Activated CD8-positive, alpha-beta memory T cell treated with anti-CD3 and anti-CD28 coated beads, Interleukin-2, amount 50 U/mL, for 48 hours (primary cell): ENCODE measurements around the gene KIF1A.
"Not testable (repeated sequence)": the region's sequence is repeated elsewhere in the genome, so short reads cannot be mapped to it uniquely, and the experiment has no call there.

ENCODE experiments used
- DNase-seq: peaks from one replicate; pipeline ENCODE4 v3.0.0-alpha.2; 2020

KIF1A gene

DNA sequence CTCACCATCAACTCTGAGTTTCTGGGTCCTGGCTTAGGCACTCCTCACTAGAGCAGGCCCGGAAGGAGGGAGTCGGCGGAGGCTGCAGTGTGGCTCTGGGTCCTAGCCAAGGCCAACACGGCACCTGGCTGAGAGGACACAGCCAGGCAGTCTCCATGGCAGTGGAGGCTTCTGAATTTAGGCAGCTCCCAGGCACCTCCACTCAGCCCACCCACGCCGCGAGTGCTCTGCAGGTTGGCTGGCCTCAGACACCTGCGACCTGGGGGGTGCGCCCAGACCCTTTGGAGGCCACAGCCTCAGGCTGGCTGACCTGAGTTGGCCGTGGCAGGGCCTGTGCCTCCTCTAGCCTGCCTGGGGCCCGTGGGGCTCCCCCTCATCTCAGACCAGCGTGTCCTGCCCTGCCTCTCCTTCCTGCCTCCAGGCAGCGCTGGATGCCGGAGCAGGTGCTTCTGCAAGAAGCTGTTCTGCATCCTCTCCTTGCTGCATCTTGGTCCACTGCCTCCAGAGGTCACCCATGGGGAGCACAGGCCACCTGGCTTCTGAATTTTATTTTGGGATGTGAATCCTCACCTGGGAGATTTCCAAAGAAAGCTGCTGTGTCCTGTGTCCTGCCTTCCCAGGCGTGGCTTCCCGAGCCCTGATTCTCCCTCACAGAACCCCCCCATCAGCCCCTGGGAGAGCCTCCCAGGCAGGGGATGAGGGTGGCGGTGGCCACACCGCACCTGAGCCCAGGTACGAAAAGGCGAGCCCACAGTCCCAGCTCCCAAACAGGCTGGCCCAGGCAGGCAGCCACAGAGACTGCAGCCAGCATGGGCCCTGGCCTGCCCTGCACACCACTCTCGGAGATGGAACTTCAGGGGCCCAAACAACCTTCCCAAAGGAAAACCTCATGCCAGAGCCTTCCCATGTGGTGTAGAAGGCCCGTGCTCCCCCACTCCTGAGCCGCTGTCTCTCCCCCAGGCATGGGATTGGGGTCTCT lies 105.0 kb downstream of the KIF1A start:
- DNase-seq: no peak

DNA sequence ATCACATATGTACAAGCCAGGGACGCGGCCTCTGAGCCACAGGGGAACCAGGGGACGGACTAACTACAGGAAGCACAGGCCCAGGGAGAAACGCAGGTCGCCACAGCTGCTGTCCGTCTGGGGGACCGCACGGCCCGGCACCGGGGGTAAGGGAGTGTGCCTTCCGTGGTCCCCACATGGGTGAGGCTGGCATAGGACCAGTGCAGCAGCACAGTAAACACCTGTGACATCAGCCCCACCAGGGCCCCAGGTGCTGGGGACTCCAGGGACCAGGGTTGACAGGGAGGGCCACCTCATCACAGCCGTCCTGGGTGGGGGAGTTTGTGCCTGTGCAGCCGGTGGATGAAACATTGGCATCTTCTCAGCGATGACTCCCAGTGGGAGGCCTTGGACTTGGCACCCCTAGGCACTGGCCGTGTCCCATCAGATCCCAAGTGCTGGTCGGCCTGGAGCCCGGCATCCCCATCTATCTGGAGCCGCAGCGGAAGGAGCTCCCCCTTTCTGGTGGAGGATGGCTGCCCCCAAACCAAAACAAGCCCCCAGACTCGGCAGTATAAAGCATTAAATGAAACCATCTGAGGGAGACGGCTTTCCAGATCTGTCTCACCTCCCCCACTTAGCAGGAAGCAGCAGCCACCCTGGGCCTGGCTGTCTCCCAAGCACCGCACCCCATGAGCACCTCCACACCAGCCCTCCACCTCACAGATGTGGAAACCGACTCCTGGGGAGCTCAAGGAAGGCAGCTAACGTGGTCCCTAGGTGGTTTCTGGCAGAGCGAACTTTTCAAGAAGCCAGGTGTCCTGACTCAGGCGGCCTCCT lies 105.9 kb downstream of the KIF1A start:
- DNase-seq: no peak

DNA sequence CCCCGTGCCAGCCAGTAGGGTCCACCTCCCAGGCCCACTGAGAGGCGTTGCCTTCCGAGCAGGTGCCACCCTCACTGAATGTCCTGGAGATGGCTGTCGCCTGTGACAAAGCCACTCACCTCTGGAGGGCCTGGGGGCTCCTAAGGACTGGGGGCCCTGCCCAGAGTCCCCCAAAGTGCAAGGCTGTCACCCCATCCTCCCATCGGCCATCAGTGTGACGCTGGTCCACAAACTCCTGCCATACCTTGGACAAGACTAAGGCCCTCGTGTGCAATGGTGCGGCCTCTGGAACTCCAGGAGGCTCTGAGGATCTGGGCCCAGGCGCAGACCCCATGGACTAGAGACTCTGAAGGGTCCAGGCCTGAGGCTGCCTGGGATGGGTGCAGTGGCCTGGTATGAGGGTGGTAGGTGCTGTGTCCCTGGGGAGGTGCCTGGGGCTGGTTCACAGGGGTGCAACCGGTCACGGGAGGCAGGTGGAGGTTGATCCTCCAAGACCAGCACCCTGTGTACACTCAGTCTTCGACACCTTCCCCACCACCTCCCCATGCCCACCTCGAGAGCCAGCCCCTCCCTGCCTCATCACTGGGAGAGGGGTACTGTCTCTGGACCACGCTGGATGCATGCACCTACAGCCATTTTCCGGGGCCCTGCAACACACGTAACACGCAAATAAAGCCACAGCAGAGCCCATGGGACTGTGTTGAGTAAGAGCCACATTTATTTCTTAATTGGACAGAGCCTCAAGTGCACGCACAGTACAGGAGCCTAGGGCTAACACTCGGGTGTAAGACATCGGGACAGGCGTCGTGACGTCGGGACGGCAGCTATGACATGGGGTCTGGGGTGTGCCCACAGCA lies 106.7 kb downstream of the KIF1A start:
- no peak for DNase-seq

DNA sequence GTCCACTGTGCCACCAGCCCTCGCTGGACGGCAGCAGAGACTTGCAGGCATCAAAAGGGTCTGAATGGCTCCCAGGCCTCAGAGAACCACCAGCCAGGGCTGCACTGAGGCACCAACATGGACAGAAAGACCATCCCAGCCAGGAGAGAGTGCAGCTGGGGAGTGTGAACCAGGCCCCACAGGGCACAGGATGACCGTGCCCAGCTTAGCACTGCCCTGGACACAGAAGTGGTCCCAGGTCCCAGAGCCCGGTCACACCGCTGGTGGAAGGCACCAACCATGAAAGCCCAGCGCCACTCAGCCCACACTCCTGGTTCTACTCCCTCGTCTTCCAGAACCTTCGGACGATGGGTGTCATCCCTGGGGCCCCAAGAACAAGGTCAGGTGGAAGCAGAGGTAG lies 107.9 kb downstream of the KIF1A start:
- no peak for DNase-seq

DNA sequence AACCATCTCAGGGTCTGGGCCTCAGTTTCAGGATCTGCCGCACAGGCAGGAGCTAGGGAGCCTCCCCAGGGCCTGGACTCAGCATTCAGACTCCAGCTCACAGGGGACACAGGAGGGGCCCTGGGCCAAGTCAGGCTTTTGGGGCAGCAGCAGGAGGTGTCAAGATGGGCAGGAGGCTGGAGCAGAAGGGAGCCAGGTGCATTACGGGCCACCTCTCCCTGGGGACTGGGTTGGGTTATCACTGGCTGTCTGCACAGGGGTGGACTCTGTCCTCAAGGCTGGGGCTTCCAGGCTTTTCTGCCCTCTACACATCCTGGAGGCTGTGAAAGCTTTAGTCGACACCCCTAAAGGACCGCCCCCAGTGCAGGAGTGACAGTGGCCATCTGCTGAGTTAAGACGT lies 108.3 kb downstream of the KIF1A start:
- DNase-seq: no peak

DNA sequence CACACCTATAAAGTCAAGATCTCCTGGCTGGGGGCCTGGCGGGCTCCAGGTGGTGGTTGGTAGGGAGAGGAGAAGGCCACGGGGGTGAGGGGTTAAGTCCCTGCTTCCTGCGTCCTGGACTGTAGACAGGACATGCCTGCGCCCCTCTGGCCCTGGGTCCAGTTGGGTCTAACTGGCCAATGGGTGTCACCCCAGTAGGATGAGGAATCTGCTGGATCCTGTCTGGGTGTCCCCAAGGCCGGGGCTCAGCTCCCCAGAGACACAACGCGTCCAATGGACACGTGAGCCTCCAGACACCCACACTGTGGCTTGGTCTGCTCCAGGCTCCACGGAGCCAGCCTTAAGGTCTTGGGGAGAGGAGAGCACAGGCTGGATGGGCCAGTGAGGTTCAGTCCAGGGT lies 108.7 kb downstream of the KIF1A start:
- no peak for DNase-seq

DNA sequence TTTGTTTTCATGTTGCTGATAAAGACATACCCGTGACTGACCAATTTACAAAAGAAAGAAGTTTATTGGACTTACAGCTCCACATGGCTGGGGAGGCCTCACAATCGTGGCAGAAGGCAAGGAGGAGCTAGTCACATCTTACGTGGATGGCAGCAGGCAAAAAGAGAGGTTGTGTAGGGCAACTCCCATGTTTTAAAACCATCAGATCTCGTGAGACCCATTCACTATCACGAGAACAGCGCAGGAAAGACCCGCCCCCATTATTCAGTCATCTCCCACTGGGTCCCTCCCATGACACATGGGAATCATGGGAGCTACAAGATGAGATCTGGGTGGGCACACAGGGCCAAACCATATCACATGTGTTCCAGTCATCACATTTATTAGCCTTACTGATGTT lies 111.6 kb downstream of the KIF1A start:
- DNase-seq: no peak

DNA sequence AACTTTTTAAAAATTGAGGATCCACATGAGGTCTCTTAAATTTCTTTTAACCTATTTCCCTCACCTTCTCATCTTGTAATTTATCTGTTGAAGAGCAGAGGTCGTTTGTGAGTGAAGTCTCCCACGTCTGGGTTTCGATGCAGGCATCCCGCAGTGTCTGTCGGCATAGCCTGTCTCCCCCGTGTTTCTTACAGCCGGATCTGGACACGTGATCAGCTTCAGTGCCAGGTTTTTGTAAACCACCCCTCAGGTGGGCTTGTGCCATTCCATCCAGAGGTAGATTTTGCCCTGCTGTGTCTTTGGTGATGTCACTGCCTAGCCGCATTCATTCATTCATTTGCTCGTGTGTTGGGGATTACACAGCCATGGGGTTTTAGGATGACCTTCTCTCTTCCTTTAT lies 112.2 kb downstream of the KIF1A start:
- no peak for DNase-seq

DNA sequence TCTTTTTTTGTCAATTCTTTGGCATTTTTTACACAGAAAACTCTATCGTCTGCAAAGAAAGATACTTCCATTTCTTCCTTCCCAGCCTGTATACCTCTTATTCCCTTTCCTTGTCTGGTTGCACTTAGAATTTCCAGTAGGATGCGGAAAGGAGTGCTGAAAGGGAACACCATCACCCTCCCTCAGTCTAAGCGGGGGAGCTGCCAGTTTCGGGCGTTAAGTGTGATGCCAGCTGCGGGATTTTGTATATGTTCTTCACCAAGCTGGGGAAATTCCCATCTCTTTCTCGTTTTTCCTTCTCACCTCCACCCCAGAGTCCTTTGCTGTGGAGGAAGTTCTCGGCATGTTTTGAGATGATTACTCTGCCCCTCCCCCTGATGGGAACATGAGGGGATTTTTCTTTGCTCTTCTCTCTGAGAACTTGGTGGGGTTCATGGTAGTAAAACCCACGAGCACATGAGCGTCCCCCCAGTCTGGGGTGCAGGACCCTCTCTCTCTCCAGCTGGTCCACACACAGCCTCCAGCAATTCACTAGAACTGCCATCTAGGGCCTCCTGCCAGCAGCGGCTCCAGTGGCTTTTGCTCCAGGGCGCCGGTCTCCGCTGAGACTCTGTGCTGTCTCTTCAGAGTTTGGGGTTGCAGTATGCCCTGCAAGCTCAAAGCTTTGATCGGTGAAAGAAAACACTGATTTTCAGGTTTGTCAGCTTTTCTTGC lies 112.8 kb downstream of the KIF1A start:
- no peak for DNase-seq

DNA sequence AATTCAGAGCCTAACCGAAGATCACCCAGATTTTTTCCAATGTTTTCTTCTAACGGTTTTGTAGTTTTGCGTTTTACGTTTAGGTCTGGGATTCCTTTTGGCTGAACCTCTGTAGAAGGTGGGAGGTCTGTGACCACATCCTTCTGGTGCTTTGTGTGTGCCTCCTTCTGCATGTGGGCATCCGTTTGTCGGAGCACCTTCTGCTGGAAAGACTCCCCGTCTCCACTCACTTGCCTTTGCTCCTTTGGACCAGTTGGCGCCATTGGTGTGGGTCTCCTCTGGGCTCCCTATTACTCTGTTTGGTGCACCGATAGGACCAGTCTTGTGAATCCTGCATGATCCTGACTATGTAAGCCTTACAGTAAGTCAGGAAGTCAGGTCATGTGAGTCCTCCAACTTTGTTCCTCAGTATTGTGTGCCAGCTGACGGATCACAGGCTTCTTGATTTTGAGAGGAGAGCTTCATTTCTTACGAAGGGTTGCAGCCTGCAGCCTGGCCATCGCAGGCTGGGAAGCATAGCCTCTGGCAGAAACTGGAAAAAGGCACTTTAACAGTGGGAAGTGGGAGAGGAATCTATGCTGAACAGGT lies 114.7 kb downstream of the KIF1A start:
- DNase-seq: no peak

DNA sequence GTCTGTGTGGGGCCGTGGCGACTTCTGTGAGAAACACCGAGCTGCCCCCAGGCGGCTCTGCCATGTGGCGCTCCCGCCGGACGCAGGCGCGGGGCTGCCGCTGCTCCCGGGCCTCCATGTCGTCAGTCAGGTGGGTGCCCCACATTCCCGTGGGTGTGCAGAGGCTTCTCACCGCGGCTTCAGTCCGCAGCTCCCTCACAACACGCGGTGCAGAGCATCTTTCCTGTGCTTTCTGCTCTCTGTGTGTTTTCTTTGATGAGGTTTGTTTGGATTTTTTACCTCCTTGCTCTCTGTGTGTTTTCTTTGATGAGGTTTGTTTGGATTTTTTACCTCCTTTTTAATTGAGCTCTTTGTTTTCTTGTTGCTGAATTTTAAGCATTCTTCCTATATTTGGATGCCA lies 115.4 kb downstream of the KIF1A start:
- peak; percentile 68 for DNase-seq

DNA sequence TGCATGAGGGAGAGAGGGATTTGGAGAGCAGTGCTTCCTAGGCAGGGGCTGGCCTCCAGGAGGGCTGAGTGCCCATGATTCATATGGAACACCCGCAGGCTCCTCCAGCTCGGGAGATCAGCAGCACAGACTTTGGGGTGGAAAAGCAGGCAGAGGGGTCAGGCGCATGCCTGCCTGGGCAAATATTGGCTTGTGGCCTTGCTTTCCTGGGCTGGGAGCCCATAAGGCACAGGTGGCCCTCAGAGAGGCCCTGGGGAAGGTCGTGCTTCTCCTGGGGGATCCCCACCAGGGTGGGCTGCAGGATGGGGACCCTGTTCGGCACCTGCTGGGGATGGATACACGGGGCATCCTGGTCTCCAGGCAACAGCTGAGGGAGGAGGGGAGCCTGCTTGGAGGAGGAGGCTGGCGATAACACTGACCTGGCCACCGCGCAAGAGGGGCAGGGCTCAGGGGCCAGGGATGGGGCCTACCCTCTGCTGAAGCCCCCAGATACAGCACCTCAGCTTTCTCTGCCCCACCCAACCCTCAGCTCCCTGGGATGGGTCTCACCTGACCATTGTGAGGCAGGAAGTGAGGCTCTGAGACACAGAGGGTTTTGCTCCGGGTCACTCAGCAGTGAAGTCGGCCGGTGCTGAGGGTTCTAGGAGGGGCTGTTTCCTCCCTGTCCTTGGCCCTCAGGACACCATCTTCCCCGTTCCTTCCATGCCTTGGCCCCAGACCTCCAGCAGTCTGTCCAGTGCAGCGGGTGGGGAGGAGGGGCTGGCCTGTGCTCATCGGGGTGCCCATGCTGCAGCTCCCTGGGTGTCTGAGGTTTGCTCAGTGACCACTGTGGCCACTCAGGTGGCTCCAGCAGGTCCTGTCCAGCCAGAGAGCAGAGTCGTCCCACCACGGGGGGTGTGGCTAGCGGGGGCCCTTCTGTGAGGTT lies 116.3 kb downstream of the KIF1A start:
- no peak for DNase-seq

DNA sequence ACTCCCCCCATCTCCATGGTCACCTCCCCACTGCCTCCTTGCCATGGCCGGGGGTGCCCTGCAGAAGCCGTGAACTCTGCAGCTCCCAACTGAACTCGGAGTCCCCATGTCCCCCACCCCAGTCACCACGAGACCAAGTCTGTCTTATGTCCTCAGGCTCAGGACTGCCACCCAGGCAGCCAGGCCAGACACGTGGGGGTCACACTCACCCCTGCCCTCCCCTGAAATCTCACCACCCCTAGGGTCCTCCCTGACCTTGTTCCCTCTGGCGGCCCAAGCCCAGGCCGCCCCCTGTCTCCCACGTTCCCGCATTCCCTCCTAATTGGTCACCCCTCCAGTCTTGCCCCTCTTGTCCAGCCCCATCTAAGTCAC lies 117.4 kb downstream of the KIF1A start:
- no peak for DNase-seq

DNA sequence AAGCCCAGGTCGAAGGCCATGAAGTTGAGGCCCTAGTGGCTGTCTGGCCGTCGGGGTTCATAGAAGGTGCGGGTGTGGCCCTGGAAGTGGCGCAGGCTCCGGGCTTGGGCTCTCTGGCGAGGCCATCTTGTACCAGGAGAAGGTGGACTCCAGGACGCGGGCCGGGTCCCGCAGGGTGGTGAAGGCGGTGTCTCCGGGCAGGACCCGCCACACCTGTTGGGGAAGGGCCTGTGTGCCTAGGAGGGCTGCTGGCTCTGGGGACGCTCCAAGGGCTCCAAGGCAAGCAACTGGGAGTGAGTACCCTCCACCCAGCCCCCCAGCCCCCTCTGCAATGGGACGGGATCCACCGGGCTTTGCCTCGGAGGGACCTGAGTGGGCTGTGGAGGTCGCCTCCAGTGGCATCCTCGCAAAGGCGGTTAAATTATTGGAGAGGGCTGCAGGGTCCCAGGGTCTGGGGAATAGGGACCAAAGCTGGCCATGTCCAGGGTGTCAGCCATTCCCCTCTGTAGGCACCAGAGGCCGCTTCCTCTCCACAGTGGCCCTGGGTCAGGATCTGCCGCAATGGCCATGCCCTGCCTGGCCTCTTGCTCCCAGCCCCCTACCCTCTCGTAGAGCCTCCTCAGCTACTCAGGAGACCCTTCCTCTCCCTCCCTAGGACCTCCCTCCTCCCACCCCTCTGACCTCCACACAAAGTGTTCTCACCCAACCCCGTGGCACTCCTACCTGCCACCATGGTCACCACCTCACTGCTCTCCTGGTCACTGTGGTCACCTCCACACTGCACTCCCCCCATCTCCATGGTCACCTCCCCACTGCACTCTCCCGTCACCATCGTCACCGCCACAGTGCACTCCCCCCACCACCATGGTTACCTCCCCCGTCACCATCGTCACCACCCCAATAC lies 118.0 kb downstream of the KIF1A start:
- no peak for DNase-seq

DNA sequence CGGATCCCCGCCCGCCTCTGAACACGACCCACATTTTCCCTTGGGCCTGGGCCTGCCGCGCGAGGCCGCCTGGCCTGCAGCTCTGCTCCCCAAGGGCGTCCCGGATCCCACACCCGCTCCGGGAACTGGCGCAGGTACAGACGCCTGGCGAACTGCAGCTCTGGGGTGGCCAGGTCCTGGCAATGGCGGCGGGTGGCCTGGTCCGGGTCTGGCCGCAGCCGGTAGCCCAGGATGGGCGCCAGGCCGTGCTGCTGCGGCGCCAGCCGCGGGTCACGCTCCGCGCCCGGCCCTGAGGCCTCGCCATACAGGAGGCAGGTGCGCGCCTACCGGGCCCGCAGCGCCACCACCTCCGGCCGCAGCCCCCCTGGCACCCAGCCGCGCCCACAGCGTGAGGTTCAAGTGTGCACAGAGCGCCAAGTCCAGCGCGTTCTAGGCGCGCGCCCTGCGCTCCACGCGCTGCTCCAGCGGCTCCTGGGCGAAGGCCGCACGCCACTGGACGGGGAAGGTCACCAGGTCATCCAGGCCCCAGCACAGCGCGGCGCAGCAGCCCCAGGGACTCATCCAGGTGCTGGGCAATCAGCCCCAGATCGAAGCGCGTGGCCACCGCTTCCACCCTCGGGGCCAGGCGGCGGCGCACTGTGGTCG lies 118.8 kb downstream of the KIF1A start:
- DNase-seq: no peak

DNA sequence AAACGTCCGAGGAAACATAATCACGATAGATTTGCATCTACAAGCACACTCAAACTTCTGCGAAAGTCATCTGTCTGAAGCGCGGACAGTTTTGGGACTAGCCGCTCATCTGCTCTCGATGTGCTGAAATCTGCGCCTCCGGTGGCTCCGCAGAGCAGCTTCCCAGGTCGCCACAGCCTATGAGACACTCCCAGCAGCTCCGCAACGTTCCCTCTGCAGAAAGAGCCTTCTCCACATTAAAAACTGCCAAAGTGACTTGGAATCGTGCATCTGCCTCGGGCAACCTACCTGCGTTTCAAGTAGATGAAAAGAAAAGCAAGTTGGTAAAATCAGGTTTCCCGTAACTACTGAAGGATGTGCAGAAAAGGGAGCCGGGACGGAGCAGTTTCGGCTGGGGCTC lies 119.4 kb downstream of the KIF1A start:
- DNase-seq: not testable (repeated sequence)

DNA sequence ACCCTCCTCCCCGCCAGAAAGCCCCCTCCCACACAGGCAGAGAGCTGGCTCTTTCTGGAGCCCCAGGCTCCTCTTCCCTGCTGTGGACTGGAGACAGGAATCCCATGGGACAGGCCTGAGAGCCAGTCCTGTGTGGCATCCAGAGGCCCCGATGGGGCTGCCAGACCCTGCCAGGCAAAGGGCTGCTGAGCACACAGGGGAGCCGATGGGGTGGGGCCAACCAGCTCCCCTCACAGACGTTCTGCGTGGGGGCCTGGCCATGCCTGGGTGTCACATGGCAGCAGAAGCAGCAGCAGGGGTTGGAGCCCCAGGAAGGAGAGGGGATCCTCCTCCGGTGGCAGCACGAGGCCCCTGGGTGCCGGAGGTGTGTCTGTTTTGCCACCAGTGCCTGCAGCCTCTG lies 120.2 kb downstream of the KIF1A start:
- not testable (repeated sequence) for DNase-seq

DNA sequence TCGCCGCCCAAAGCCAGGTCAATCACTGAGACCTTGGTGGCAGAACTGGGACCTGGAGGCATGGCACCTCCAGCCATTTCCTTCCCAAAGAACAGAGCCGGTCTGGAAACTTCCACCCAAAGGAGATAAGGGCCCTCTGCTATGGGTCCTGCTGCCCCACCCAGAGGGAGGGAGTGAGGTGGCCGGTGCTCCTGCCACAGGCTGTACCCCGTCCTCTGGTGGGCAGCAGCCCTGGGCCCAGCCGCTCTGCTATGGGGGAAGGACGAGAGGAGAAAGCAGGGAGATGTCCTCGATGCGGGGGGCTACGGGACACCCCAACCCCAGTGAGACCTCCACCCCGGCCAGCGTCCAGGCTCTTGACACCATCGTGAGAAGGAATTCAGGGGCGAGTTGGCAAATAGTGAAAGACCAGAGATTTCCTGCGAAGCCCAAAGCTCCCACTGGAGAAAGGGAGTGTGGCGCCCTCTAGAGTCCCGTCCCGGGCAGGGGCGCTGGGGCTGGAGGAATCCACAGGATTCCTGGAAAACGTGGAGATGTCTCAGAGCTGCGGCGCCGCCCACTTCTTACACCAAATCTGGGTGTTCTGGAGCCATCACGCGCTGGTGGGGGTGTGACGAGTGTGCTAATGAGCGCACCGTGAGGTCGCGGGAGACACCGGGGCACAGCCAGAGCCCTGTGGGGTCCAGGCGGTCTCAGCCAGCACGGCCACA lies 121.0 kb downstream of the KIF1A start:
- not testable (repeated sequence) for DNase-seq
